Peyer's patch (tissue), 4 donors: Measurements from ENCODE around the gene EIF4A2.

Experiments used
- CTCF ChIP-seq, 6 experiments: fragments of 450-650 bp in 4 of 6; fragments of 200-600 bp in 2 of 6; sonication (generic) in 1 of 6; IDR thresholded peaks; one replicate each; pipeline ENCODE4 v1.5.1; 2017 to 2019; ENCODE audit warnings: antibody characterized with exemption in 6 of 6, mild to moderate bottlenecking in 3 of 6, moderate library complexity in 1 of 6
- POLR2A ChIP-seq, 2 donors: fragments of 450-650 bp; IDR thresholded peaks; one replicate each; pipeline ENCODE4 v1.5.1; 2017; ENCODE audit warnings: antibody characterized with exemption in 2 of 2, mild to moderate bottlenecking in 2 of 2, moderate library complexity in 2 of 2

- TF ChIP-seq CTCF (IDR thresholded peaks at IDR 0.05), result no peak
- no peak for TF ChIP-seq POLR2A (IDR thresholded peaks at IDR 0.05)
These were observed 39.7 kb upstream of the EIF4A2 start for GRCh38 chr3:186743666-186744065.
